ENCODE results near the gene CNTNAP5. TPM values are rescaled to one million over a fixed set of nuclear protein-coding genes. Genes with fewer than 3 reads are reported as not detected.

Gene CNTNAP5
- total and polyA plus RNA-seq, 2 donors from 2014 or later, result 0.50 TPM; not detected in 1

GRCh38 chr2:124884315-124884714 is 859.2 kb downstream of the CNTNAP5 start:
- Histone ChIP-seq H3K9me3 (ENCODE audit: control insufficient read depth in 2 of 3, insufficient read depth in 1 of 3, low read length in 3 of 3) (no peaks in the 10 kb centered on the region), H3K9ac (ENCODE audit: low read length in 3 of 3) (no peak overlapping the region), H3K4me3 (ENCODE audit: low read length in 3 of 3) (no peak overlapping the region), H3K27me3 (ENCODE audit: control insufficient read depth, insufficient read depth, low read length) (no peaks in the 10 kb centered on the region), H3K4me1 (ENCODE audit: control insufficient read depth in 2 of 3, insufficient read depth in 2 of 3, low read depth in 1 of 3, low read length in 3 of 3) (no peaks in the 10 kb centered on the region), H3K36me3 (ENCODE audit: control insufficient read depth in 2 of 3, insufficient read depth in 3 of 3, low read length in 3 of 3) (no peaks in the 10 kb centered on the region), H3K27ac (ENCODE audit: low read depth in 2 of 2, low read length in 2 of 2) (no peak overlapping the region)
- no peak for DNase-seq
- no peak for FAIRE-seq
- TF ChIP-seq, protein P1, sequence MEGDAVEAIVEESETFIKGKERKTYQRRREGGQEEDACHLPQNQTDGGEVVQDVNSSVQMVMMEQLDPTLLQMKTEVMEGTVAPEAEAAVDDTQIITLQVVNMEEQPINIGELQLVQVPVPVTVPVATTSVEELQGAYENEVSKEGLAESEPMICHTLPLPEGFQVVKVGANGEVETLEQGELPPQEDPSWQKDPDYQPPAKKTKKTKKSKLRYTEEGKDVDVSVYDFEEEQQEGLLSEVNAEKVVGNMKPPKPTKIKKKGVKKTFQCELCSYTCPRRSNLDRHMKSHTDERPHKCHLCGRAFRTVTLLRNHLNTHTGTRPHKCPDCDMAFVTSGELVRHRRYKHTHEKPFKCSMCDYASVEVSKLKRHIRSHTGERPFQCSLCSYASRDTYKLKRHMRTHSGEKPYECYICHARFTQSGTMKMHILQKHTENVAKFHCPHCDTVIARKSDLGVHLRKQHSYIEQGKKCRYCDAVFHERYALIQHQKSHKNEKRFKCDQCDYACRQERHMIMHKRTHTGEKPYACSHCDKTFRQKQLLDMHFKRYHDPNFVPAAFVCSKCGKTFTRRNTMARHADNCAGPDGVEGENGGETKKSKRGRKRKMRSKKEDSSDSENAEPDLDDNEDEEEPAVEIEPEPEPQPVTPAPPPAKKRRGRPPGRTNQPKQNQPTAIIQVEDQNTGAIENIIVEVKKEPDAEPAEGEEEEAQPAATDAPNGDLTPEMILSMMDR (IDR thresholded peaks at IDR 0.05; ENCODE audit: borderline replicate concordance, extremely low read depth, insufficient read depth), result no peak
- intact Hi-C loops (cut with DNase I), result no loop called here

GRCh38 chr2:124886216-124886615 is 861.1 kb downstream of the CNTNAP5 start:
- no peak overlapping the region for H3K27ac ChIP-seq (ENCODE audit: low read depth in 2 of 2, low read length in 2 of 2)
- no peak overlapping the region for H3K4me3 ChIP-seq (ENCODE audit: low read length in 3 of 3)
- TF ChIP-seq, protein P1 (IDR thresholded peaks at IDR 0.05; ENCODE audit: borderline replicate concordance, extremely low read depth, insufficient read depth), result no peak
- no peaks in the 10 kb centered on the region for H3K4me1 ChIP-seq (ENCODE audit: control insufficient read depth in 2 of 3, insufficient read depth in 2 of 3, low read depth in 1 of 3, low read length in 3 of 3)
- no peaks in the 10 kb centered on the region for H3K27me3 ChIP-seq (ENCODE audit: control insufficient read depth, insufficient read depth, low read length)
- H3K9me3 ChIP-seq (ENCODE audit: control insufficient read depth in 2 of 3, insufficient read depth in 1 of 3, low read length in 3 of 3), result no peaks in the 10 kb centered on the region
- no peak overlapping the region for H3K9ac ChIP-seq (ENCODE audit: low read length in 3 of 3)
- FAIRE-seq (no peak), DNase-seq (no peak)
- intact Hi-C loops (cut with DNase I), result no loop called here
- H3K36me3 ChIP-seq (ENCODE audit: control insufficient read depth in 2 of 3, insufficient read depth in 3 of 3, low read length in 3 of 3), result no peaks in the 10 kb centered on the region

- Histone ChIP-seq H3K4me3 (ENCODE audit: low read length in 3 of 3) (no peak overlapping the region), H3K9me3 (ENCODE audit: control insufficient read depth in 2 of 3, insufficient read depth in 1 of 3, low read length in 3 of 3) (no peaks in the 10 kb centered on the region), H3K4me1 (ENCODE audit: control insufficient read depth in 2 of 3, insufficient read depth in 2 of 3, low read depth in 1 of 3, low read length in 3 of 3) (no peaks in the 10 kb centered on the region), H3K36me3 (ENCODE audit: control insufficient read depth in 2 of 3, insufficient read depth in 3 of 3, low read length in 3 of 3) (no peaks in the 10 kb centered on the region), H3K9ac (ENCODE audit: low read length in 3 of 3) (no peak overlapping the region), H3K27me3 (ENCODE audit: control insufficient read depth, insufficient read depth, low read length) (no peaks in the 10 kb centered on the region), H3K27ac (ENCODE audit: low read depth in 2 of 2, low read length in 2 of 2) (no peak overlapping the region)
- no peak for FAIRE-seq
- intact Hi-C loops (cut with DNase I), result no loop called here
- DNase-seq, result no peak
- TF ChIP-seq, protein P1 (IDR thresholded peaks at IDR 0.05; ENCODE audit: borderline replicate concordance, extremely low read depth, insufficient read depth), result no peak
Measured at GRCh38 chr2:124887466-124887865, 862.4 kb downstream of the CNTNAP5 start.

DNA sequence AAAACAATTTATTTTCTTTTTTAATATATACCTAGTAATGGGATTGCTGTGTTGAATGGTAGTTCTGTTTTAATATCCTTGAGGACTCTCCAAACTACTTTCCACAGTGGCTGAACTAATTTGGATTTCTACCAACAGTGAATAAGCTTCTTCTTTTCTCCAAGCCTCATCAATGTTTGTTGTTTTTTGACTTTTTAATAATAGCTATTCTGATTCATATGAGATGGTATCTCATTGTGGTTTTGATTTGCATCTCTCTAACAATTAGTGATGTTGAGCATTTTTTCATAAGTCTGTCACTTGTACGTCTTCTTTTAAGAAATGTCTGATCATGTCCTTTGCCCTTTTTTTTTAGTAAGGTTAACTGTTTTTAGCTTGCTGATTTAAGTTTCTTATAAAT is 863.3 kb downstream of the CNTNAP5 start:
- FAIRE-seq, result no peak

More for the DNA sequence above, 863.3 kb downstream of the CNTNAP5 start:
- no peak for DNase-seq
- Histone ChIP-seq H3K9ac (ENCODE audit: low read length in 3 of 3) (no peak overlapping the region), H3K4me1 (ENCODE audit: control insufficient read depth in 2 of 3, insufficient read depth in 2 of 3, low read depth in 1 of 3, low read length in 3 of 3) (no peaks in the 10 kb centered on the region), H3K36me3 (ENCODE audit: control insufficient read depth in 2 of 3, insufficient read depth in 3 of 3, low read length in 3 of 3) (no peaks in the 10 kb centered on the region), H3K27me3 (ENCODE audit: control insufficient read depth, insufficient read depth, low read length) (no peaks in the 10 kb centered on the region), H3K9me3 (ENCODE audit: control insufficient read depth in 2 of 3, insufficient read depth in 1 of 3, low read length in 3 of 3) (no peaks in the 10 kb centered on the region), H3K4me3 (ENCODE audit: low read length in 3 of 3) (no peak overlapping the region), H3K27ac (ENCODE audit: low read depth in 2 of 2, low read length in 2 of 2) (no peak overlapping the region)
- intact Hi-C loops (cut with DNase I), result no loop called here
- TF ChIP-seq, protein P1 (IDR thresholded peaks at IDR 0.05; ENCODE audit: borderline replicate concordance, extremely low read depth, insufficient read depth), result no peak
